ENCODE measurements around the gene CYP20A1. TPM values are rescaled to one million over a fixed set of nuclear protein-coding genes. Genes with fewer than 3 reads are reported as not detected.

CYP20A1 gene
- total RNA-seq, 1 experiment from 2014 or later: 21.9 TPM

- Histone ChIP-seq H2AFZ (ENCODE audit: low read length) (no peak overlapping the region), H3K4me2 (ENCODE audit: insufficient read depth, insufficient read length, low read length) (no peak overlapping the region), H3K9ac (ENCODE audit: extremely low read depth, insufficient read length, low read length) (no peak overlapping the region), H3K79me1 (ENCODE audit: insufficient read depth, low read depth, low read length, poor library complexity, severe bottlenecking) (no peaks in the 10 kb centered on the region), H2AK5ac (ENCODE audit: insufficient read length, low read length) (no peak overlapping the region), H3K56ac (ENCODE audit: insufficient read length, low read depth, low read length) (no peak overlapping the region), H3K23ac (ENCODE audit: insufficient read length, low read depth, low read length) (no peak overlapping the region), H2BK120ac (ENCODE audit: low read depth, low read length, poor library complexity, severe bottlenecking) (no peak overlapping the region), H3K79me2 (ENCODE audit: insufficient read depth, low read length) (no peaks in the 10 kb centered on the region), H3K4ac (ENCODE audit: low read depth, low read length) (no peak overlapping the region), H2BK15ac (ENCODE audit: low read depth, low read length) (no peak overlapping the region), H4K91ac (ENCODE audit: insufficient read length, low read depth, low read length) (no peak overlapping the region), H3K9me3 (ENCODE audit: control insufficient read depth, low read depth, low read length) (no peaks in the 10 kb centered on the region), H3K4me1 (ENCODE audit: insufficient read depth, low read length) (no peaks in the 10 kb centered on the region), H4K8ac (replicated peaks; ENCODE audit: insufficient read length, low read depth, low read length) (no peak overlapping the region), H4K5ac (ENCODE audit: insufficient read length, low read depth, low read length) (no peak overlapping the region), H3K27me3 (ENCODE audit: insufficient read depth, low read length) (no peaks in the 10 kb centered on the region), H3K27ac (ENCODE audit: insufficient read length, low read depth, low read length) (no peak overlapping the region), H3T11ph (ENCODE audit: low read length) (no peak overlapping the region), H2BK5ac (ENCODE audit: insufficient read length, low read length) (no peak overlapping the region), H2BK12ac (ENCODE audit: insufficient read length, low read depth, low read length) (no peak overlapping the region), H3K18ac (ENCODE audit: insufficient read length, low read depth, low read length) (no peak overlapping the region), H3K23me2 (ENCODE audit: insufficient read length, low read depth, low read length, poor library complexity, severe bottlenecking) (no peaks in the 10 kb centered on the region), H2BK20ac (ENCODE audit: low read depth, low read length, poor library complexity, severe bottlenecking) (no peak overlapping the region), H4K20me1 (ENCODE audit: control insufficient read depth, insufficient read depth, insufficient read length) (no peaks in the 10 kb centered on the region), H3K14ac (ENCODE audit: insufficient read depth, low read length) (no peak overlapping the region)
- no peak for TF ChIP-seq CTCF (conservative IDR thresholded peaks at IDR 0.05)
- Mint-ChIP-seq H3K27me3 (ENCODE audit: low read depth) (no peaks in the 10 kb centered on the region), H3K36me3 (ENCODE audit: insufficient read depth in 1 of 3, low read depth in 3 of 3) (peaks cover 2 to 59% (median 49%) of the 10 kb centered on the region in 3 experiments; a peak in 6 of 7 replicates), H3K9me3 (no peaks in the 10 kb centered on the region), H3K27ac (no peak overlapping the region), H3K4me3 (no peak overlapping the region), H3K4me1 (no peaks in the 10 kb centered on the region)
- DNase-seq: no peak
- WGBS (ENCODE audit: extremely low coverage, insufficient read length, low lambda C conversion rate): no CpG with 5 or more reads among the region's 7 CpGs
Observed at GRCh38 chr2:203282101-203282500, 43.3 kb downstream of the CYP20A1 start.
